ENCODE measurements around the gene TTC7B. TPM values are rescaled to one million over a fixed set of nuclear protein-coding genes. Genes with fewer than 3 reads are reported as not detected.

Gene TTC7B
- total and polyA plus RNA-seq, 2 of the 8 experiments (the other 6 are each of a cell fraction or from before 2014, with no cell fraction given), result 23.7 to 34.0 TPM

DNA sequence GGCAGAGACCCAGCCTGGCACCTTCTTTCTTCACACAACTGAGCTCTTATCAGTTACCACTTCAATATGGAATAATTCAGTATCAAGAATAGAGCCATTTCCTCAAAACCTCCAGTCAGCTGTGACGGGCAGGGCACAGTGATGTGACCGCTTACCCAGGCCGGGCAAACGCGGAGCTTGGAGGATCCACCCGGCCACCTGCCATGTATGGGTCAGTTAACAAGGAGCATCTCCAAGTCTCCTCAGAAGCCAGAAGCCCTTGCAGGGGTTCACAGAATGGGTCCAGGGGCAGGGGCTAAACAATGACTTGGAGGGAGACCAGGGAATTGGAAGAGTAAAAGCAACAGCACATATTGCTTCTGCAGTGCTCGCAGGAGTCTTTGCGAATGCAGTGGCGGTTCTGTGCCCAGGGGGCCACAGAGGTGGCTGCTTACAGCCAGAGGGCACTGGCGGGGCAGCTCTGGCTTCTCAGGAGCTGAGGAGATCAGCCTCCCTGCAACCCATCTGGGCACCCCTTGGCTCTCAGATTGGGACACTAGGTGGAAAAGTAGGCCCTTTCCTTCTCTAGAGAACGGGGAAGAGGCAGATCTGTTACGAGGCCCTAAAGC lies 257.1 kb downstream of the TTC7B start:
- Histone ChIP-seq H3K36me3 (ENCODE audit: control insufficient read depth in 2 of 4, insufficient read depth in 4 of 4, low read length in 3 of 4) (no peaks in the 10 kb centered on the region), H3K4me3 (ENCODE audit: extremely low read depth in 1 of 4, insufficient read depth in 2 of 4, low read depth in 3 of 4, low read length in 4 of 4) (no peak overlapping the region), H4K5ac (ENCODE audit: insufficient read length, low read depth, low read length) (no peak overlapping the region), H2BK12ac (ENCODE audit: low read depth, low read length) (no peak overlapping the region), H3K4me1 (replicated peaks in 1 of 4; ENCODE audit: control insufficient read depth in 3 of 4, insufficient read depth in 4 of 4, low read length in 3 of 4) (peaks cover 0 to 17% (median 14%) of the 10 kb centered on the region in 4 experiments; a peak in 6 of 7 replicates), H3K9ac (replicated peaks in 1 of 4; ENCODE audit: extremely low read depth in 1 of 4, low read depth in 3 of 4, low read length in 3 of 4) (no peak overlapping the region), H3K23ac (ENCODE audit: insufficient read length) (no peak overlapping the region), H3K79me1 (ENCODE audit: low read depth, low read length) (no peaks in the 10 kb centered on the region), H3K18ac (ENCODE audit: extremely low read depth, low read length) (no peak overlapping the region), H4K20me1 (replicated peaks in 1 of 2; ENCODE audit: control insufficient read depth in 1 of 2, insufficient read depth in 2 of 2, low read length in 2 of 2) (no peaks in the 10 kb centered on the region), H3K23me2 (ENCODE audit: low read depth, low read length) (no peaks in the 10 kb centered on the region), H3K9me3 (ENCODE audit: insufficient read depth in 2 of 2, low read depth in 1 of 2, low read length in 1 of 2) (peaks cover 0 to 3% of the 10 kb centered on the region in 2 experiments; a peak in 1 of 4 replicates), H2BK20ac (ENCODE audit: low read length) (no peak overlapping the region), H4K91ac (replicated peaks; ENCODE audit: insufficient read length, low read length) (no peak overlapping the region), H3K27me3 (replicated peaks in 1 of 4; ENCODE audit: control insufficient read depth in 3 of 4, extremely low read depth in 1 of 4, insufficient read depth in 3 of 4, low read length in 3 of 4) (no peaks in the 10 kb centered on the region; a peak in 1 of 7 replicates), H3K27ac (ENCODE audit: low read depth, low read length) (no peak overlapping the region), H3K4ac (replicated peaks; ENCODE audit: insufficient read length, low read depth, low read length) (no peak overlapping the region), H4K8ac (ENCODE audit: extremely low read depth, insufficient read depth, low read length) (no peak overlapping the region), H3K79me2 (ENCODE audit: control insufficient read depth in 1 of 2, insufficient read depth in 2 of 2, low read length in 2 of 2) (no peaks in the 10 kb centered on the region), H3K4me2 (ENCODE audit: insufficient read depth in 1 of 2, low read depth in 2 of 2, low read length in 2 of 2) (no peak overlapping the region), H2BK5ac (ENCODE audit: low read depth, low read length) (no peak overlapping the region), H2AK5ac (ENCODE audit: low read depth, low read length) (no peak overlapping the region), H3K14ac (ENCODE audit: insufficient read length) (no peak overlapping the region), H2AFZ (ENCODE audit: low read length) (no peak overlapping the region), H2BK120ac (replicated peaks; ENCODE audit: low read depth, low read length) (no peak overlapping the region), H3K56ac (replicated peaks; ENCODE audit: insufficient read length, low read depth, low read length) (no peak overlapping the region), H2BK15ac (ENCODE audit: low read length) (no peak overlapping the region)
- CTCF ChIA-PET (ENCODE audit: partially characterized antibody), result interaction anchor here (0.7 to 3.4 kb wide), 6 partner anchors 11 to 198 kb away, joined by 3 to 12 read pairs (median 4); no protein-coding TSS in a partner anchor
- WGBS, 2 experiments (ENCODE audit: extremely low coverage in 1 of 2, insufficient coverage in 1 of 2, insufficient read length in 1 of 2, insufficient replicate concordance in 2 of 2, low coverage in 1 of 2, low lambda C conversion rate in 2 of 2, missing lambda C conversion rate in 1 of 2), result 92% methylated on average over 12 of the region's 12 CpGs; no CpG with 5 or more reads in 1 of the 2 experiments
- POLR2A ChIA-PET (ENCODE audit: partially characterized antibody), result interaction anchor here (0.9 to 1.1 kb wide), 2 partner anchors 14 to 125 kb away, joined by 3 read pairs; no protein-coding TSS in a partner anchor
- FAIRE-seq (no peak), DNase-seq (ENCODE audit: low read depth in 1 of 2, low spot score in 2 of 2) (no peak)
- TF ChIP-seq BACH1 (IDR thresholded peaks at IDR 0.05; ENCODE audit: low read length) (no peak), EZH2 (IDR thresholded peaks at IDR 0.05; ENCODE audit: low read depth, low read length, severe bottlenecking) (no peak), HDAC6 (IDR thresholded peaks at IDR 0.05; ENCODE audit: low read depth, low read length) (no peak), RXRA (IDR thresholded peaks at IDR 0.05; ENCODE audit: insufficient read depth, low read depth, low read length) (no peak), CTBP2 (IDR thresholded peaks at IDR 0.05; ENCODE audit: borderline replicate concordance, insufficient read depth, insufficient read length, low read length) (no peak), SP1 (IDR thresholded peaks at IDR 0.05; ENCODE audit: low read depth, low read length) (no peak), RAD21 (IDR thresholded peaks at IDR 0.05 in 1 of 2, conservative IDR thresholded peaks at IDR 0.05 in 1 of 2; ENCODE audit: low read depth in 2 of 2, low read length in 2 of 2) (peak; percentile 16 to 41; a peak in 2 of 4 replicates), SAP30 (IDR thresholded peaks at IDR 0.05; ENCODE audit: insufficient read depth, insufficient replicate concordance, low read length) (no peak), POLR2A (IDR thresholded peaks at IDR 0.05; ENCODE audit: control extremely low read depth in 1 of 2, low read depth in 2 of 2, low read length in 2 of 2) (no peak)
- TF ChIP-seq, protein P1, sequence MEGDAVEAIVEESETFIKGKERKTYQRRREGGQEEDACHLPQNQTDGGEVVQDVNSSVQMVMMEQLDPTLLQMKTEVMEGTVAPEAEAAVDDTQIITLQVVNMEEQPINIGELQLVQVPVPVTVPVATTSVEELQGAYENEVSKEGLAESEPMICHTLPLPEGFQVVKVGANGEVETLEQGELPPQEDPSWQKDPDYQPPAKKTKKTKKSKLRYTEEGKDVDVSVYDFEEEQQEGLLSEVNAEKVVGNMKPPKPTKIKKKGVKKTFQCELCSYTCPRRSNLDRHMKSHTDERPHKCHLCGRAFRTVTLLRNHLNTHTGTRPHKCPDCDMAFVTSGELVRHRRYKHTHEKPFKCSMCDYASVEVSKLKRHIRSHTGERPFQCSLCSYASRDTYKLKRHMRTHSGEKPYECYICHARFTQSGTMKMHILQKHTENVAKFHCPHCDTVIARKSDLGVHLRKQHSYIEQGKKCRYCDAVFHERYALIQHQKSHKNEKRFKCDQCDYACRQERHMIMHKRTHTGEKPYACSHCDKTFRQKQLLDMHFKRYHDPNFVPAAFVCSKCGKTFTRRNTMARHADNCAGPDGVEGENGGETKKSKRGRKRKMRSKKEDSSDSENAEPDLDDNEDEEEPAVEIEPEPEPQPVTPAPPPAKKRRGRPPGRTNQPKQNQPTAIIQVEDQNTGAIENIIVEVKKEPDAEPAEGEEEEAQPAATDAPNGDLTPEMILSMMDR (IDR thresholded peaks at IDR 0.05; ENCODE audit: control extremely low read depth in 1 of 3, insufficient read depth in 1 of 3, low read depth in 1 of 3, low read length in 3 of 3), result peak; percentile 8 to 25 (median 24); a peak in 3 of 4 replicates
